ENCODE measurements around the gene DCUN1D1. TPM values are rescaled to one million over a fixed set of nuclear protein-coding genes. Genes with fewer than 3 reads are reported as not detected.
A peak's percentile ranks its signal among the peaks of the same experiment; 100 is the strongest.

DCUN1D1 gene
- total RNA-seq, 1 donor from 2014 or later = 44.2 TPM

- peaks cover 1% of the 10 kb centered on the region for H3K4me1 Mint-ChIP-seq
- no peaks in the 10 kb centered on the region for H3K27me3 Mint-ChIP-seq
- TF ChIP-seq, protein P1, sequence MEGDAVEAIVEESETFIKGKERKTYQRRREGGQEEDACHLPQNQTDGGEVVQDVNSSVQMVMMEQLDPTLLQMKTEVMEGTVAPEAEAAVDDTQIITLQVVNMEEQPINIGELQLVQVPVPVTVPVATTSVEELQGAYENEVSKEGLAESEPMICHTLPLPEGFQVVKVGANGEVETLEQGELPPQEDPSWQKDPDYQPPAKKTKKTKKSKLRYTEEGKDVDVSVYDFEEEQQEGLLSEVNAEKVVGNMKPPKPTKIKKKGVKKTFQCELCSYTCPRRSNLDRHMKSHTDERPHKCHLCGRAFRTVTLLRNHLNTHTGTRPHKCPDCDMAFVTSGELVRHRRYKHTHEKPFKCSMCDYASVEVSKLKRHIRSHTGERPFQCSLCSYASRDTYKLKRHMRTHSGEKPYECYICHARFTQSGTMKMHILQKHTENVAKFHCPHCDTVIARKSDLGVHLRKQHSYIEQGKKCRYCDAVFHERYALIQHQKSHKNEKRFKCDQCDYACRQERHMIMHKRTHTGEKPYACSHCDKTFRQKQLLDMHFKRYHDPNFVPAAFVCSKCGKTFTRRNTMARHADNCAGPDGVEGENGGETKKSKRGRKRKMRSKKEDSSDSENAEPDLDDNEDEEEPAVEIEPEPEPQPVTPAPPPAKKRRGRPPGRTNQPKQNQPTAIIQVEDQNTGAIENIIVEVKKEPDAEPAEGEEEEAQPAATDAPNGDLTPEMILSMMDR (IDR thresholded peaks at IDR 0.05) = no peak
- H3K4me3 Mint-ChIP-seq = no peak overlapping the region
- intact Hi-C loops (cut with micrococcal nuclease) = no loop called here
- H3K36me3 Mint-ChIP-seq (ENCODE audit: low read depth) = no peaks in the 10 kb centered on the region
- DNase-seq (no peak), ATAC-seq (ENCODE audit: low read depth) (no peak)
- no peaks in the 10 kb centered on the region for H3K9me3 Mint-ChIP-seq
- ChIA-PET POLR2A (no interaction called here), CTCF (no interaction called here)
- H3K27ac Mint-ChIP-seq = no peak overlapping the region
These were observed 5.7 kb upstream of the DCUN1D1 start for GRCh38 chr3:182986021-182986420.

- ATAC-seq (ENCODE audit: low read depth) (no peak), DNase-seq (no peak)
- peaks cover 11% of the 10 kb centered on the region for H3K4me1 Mint-ChIP-seq
- peaks cover 6% of the 10 kb centered on the region for H3K36me3 Mint-ChIP-seq (ENCODE audit: low read depth)
- intact Hi-C loops (cut with micrococcal nuclease) = loop anchor here (5.0 kb wide), 1 partner anchor 192 kb away; the partner anchor contains the start of gene ATP11B
- H3K27ac Mint-ChIP-seq = no peak overlapping the region
- POLR2A ChIA-PET = no interaction called here
- H3K27me3 Mint-ChIP-seq = no peaks in the 10 kb centered on the region
- no peaks in the 10 kb centered on the region for H3K9me3 Mint-ChIP-seq
- H3K4me3 Mint-ChIP-seq = no peak overlapping the region
- CTCF ChIA-PET = no interaction called here
- TF ChIP-seq, protein P1 (IDR thresholded peaks at IDR 0.05) = no peak
These were observed 3.5 kb upstream of the DCUN1D1 start for GRCh38 chr3:182983876-182984275.

DNA sequence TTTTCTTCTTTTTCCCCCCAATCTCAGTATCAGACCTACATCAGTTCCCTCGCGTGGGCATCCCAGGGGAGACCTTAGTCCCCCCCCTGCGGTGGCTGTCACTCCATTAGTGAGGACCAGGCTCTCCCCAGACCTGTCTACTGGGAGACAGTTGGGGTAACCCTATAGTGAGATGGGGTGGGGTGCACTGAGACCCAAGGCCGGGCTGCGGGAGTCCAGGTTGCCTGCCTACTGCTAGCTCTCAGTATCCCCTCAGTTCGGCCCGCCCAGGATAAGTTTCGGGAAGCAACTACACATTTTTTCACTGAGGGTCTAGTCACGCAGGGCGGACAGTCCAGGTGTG is 671 bp upstream of the DCUN1D1 start:
- Mint-ChIP-seq H3K27ac (peak overlapping the region; percentile 84), H3K9me3 (no peaks in the 10 kb centered on the region), H3K36me3 (ENCODE audit: low read depth) (peaks cover 6% of the 10 kb centered on the region), H3K4me3 (peak overlapping the region; percentile 83), H3K4me1 (peaks cover 31% of the 10 kb centered on the region), H3K27me3 (no peaks in the 10 kb centered on the region)
- ChIA-PET POLR2A (interaction anchor here (0.6 to 1.8 kb wide), 4 partner anchors 12 to 1034 kb away, joined by 3 to 5 read pairs (median 3); no protein-coding TSS in a partner anchor), CTCF (no interaction called here)
- ATAC-seq (ENCODE audit: low read depth) = peak; percentile 3
- no peak for DNase-seq
- intact Hi-C loops (cut with micrococcal nuclease) = loop anchor here (5.0 kb wide), 1 partner anchor 189 kb away; the partner anchor contains the start of gene ATP11B
- TF ChIP-seq, protein P1 (IDR thresholded peaks at IDR 0.05) = no peak

DNA sequence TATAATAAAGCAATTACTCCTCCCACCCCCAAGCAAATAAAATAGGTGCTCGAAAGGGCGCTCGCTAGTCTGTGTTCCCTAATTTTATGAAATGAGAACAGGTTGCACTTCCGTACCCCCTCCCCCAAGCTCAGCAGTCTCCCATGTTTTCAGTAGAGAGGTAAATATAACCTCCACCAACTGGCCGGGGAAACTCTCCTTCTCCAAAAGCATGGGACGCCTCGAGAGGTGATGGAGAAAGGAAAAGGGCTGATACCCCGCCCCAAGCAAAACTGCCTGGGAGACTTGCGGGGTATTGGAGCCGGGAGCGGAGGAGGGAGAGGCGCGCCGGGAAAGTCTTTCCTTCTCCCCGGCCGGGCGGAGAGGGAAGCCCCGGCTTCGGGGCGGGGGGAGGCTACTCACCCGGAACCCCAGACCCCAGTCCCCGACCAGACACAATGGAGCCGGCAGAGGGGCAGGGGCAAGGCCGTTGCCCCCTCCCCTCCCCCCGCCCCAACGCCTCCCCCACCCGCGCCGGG is 605 bp downstream of the DCUN1D1 start:
- peak overlapping the region; percentile 82 for H3K27ac Mint-ChIP-seq
- ChIA-PET POLR2A (interaction anchor here (0.6 to 1.1 kb wide), 4 partner anchors 8 to 242 kb away, joined by 4 to 6 read pairs (median 4); no protein-coding TSS in a partner anchor), CTCF (no interaction called here)
- H3K9me3 Mint-ChIP-seq = no peaks in the 10 kb centered on the region
- DNase-seq (no peak), ATAC-seq (ENCODE audit: low read depth) (no peak)
- H3K4me1 Mint-ChIP-seq = peaks cover 36% of the 10 kb centered on the region
- intact Hi-C loops (cut with micrococcal nuclease) = loop anchor here (1.0 to 5.0 kb wide), 3 partner anchors 12 to 187 kb away; partner anchors contain the start of genes ATP11B and MCCC1
- TF ChIP-seq, protein P1 (IDR thresholded peaks at IDR 0.05) = no peak
- peaks cover 6% of the 10 kb centered on the region for H3K36me3 Mint-ChIP-seq (ENCODE audit: low read depth)
- H3K4me3 Mint-ChIP-seq = peak overlapping the region; percentile 93
- no peaks in the 10 kb centered on the region for H3K27me3 Mint-ChIP-seq

GRCh38 chr3:182979103-182979673 is 1.1 kb downstream of the DCUN1D1 start:
- ChIA-PET POLR2A (interaction anchor here (0.6 to 1.1 kb wide), 5 partner anchors 8 to 242 kb away, joined by 4 to 6 read pairs (median 4); partner anchors contain the start of gene ATP11B), CTCF (no interaction called here)
- TF ChIP-seq, protein P1 (IDR thresholded peaks at IDR 0.05) = no peak
- peak overlapping the region; percentile 93 for H3K4me3 Mint-ChIP-seq
- DNase-seq (no peak), ATAC-seq (ENCODE audit: low read depth) (no peak)
- peaks cover 6% of the 10 kb centered on the region for H3K36me3 Mint-ChIP-seq (ENCODE audit: low read depth)
- peaks cover 37% of the 10 kb centered on the region for H3K4me1 Mint-ChIP-seq
- peak overlapping the region; percentile 82 for H3K27ac Mint-ChIP-seq
- no peaks in the 10 kb centered on the region for H3K9me3 Mint-ChIP-seq
- intact Hi-C loops (cut with micrococcal nuclease) = no loop called here
- no peaks in the 10 kb centered on the region for H3K27me3 Mint-ChIP-seq

Measured in activated B cell treated with CpG ODN at 0.5 μM for 24 hours (primary cell).